ENCODE data around the gene KNDC1.
"Not testable (repeated sequence)": the region's sequence is repeated elsewhere in the genome, so short reads cannot be mapped to it uniquely, and the experiment has no call there.

Gene KNDC1

DNA sequence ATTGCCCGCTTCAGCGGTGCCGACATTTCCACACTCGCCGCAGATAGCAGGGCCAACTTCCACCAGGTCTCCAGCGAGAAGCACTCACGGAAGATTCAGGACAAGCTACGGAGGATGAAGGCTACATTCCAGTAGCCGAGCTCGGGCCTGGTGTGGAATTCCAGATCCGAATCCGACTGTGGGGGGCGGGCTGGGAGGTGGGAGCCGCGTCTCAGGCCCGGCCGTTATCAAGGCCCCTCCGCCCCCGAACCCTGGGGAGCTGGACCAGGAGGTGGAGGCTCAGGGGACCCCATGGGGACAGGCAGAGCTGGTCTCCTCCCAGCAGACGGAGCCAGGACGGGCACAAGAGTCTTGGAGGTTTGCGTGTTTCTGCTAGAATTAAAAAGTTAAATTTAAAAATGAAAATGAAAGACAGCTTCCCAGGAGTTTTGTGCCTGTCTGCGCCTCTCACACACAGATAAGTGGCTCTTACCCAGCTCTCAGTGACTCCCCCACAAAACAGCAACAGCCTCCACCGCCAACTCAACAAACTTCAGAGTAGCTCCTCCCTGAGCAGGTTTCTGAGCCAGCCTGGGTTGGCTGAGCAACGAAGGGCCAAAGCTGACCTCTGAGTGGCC lies 64.8 kb downstream of the KNDC1 start:
- no peak for DNase-seq (ENCODE audit: low spot score)

DNA sequence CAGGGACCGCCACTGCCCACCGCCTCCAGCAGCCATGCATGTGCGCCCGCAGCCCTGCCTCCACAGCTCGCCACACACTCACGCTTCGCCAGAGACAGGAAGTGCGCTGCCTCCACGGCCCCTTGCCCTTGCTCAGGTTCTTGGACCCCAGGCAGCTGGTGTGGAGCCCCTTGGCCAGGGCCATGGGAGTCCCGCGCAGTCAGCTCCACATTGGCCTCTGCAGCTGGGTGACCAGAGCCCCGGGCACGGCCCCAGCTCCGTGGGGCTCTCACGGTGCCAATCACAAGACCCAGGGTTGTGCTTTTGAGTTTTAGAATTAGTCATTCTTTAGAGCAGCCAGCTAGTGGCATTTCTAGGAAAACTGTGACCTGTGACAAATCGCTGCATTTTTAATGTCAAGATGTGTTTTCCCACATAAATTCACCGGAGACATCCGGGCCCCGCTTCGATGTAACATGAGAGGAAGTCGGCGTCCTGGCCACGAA lies 65.7 kb downstream of the KNDC1 start:
- no peak for DNase-seq (ENCODE audit: low spot score)

GRCh38 chr10:133226251-133226808 lies 66.3 kb downstream of the KNDC1 start:
- no peak for DNase-seq (ENCODE audit: low spot score)

- DNase-seq (ENCODE audit: low spot score) = no peak
Measured at GRCh38 chr10:133227256-133227655, 67.2 kb downstream of the KNDC1 start.

GRCh38 chr10:133229265-133230043 lies 69.4 kb downstream of the KNDC1 start:
- DNase-seq (ENCODE audit: low spot score) = no peak

DNA sequence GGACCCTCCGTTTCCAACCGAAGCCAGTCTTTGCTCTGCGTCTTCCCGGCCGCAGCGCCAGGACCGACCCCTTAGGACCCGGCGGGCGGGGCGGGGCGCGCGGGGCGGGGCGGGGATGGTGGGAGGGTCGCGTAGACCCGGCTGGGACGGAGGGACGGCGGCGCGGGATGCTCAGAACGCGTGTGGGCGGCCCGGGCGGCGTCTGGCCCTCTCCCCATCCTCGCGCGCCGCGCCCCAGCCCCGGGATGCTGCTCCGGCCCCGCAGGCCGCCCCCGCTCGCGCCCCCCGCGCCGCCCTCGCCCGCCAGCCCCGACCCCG lies 70.0 kb downstream of the KNDC1 start, which contains the start of gene UTF1:
TSS of gene UTF1 (plus strand) at position 174 of the 318 bp plus-strand sequence. CDS start at position 246, 72 bp downstream.
- DNase-seq (ENCODE audit: low spot score) = no peak

DNA sequence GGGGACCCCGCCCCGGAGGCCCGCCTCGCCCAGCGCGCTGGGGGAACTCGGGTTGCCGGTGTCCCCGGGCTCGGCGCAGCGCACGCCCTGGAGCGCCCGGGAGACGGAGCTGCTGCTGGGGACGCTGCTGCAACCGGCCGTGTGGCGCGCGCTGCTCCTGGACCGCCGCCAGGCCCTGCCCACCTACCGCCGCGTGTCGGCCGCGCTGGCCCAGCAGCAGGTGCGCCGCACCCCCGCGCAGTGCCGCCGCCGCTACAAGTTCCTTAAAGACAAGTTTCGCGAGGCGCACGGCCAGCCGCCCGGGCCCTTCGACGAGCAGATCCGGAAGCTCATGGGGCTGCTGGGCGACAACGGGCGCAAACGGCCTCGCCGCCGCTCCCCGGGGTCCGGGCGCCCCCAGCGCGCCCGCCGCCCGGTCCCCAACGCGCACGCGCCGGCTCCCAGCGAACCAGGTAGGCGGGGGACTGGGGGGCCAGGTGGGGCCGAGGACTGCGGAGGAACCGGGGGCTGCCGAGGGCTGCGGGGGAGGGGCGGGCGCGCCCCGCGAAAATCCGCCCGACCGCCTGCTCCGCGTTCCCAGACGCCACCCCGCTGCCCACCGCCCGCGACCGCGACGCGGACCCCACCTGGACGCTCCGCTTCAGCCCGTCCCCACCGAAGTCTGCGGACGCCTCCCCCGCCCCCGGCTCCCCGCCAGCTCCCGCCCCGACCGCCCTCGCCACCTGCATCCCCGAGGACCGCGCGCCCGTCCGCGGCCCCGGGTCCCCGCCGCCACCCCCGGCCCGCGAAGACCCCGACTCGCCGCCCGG lies 70.6 kb downstream of the KNDC1 start:
- DNase-seq (ENCODE audit: low spot score) = no peak

GRCh38 chr10:133231244-133231945 lies 71.4 kb downstream of the KNDC1 start:
- DNase-seq (ENCODE audit: low spot score) = no peak

DNA sequence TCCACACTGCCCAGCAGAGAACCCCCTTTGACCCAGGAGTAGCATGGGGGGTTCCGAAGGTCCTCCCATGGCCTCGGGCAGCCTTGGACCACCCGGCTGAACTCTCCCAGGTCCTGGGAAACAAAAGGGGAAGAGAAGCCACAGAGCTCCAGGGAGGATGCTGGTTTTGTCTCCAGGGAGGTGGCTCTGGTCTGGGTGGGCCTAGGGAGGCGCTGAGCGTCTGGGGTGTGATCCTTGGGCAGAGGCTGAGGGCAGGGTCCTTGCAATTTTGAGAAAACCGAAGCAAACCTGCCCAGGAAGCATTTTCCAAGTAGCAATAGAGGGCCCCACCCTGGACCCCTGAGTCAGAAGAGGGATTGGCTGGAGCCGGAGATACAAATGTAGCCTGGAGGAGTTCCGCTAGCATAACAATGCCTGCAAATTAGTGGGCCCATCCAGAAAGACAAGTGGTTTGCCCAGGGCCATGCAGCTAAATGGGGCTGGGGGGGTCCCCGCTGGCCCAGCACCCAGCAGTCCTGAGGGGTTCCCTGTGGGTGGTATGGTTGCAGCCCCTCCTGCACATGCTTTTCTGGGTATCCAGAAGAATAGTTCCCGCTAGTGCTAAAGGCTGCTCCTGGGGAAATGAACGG lies 72.0 kb downstream of the KNDC1 start:
- DNase-seq (ENCODE audit: low spot score) = no peak

DNA sequence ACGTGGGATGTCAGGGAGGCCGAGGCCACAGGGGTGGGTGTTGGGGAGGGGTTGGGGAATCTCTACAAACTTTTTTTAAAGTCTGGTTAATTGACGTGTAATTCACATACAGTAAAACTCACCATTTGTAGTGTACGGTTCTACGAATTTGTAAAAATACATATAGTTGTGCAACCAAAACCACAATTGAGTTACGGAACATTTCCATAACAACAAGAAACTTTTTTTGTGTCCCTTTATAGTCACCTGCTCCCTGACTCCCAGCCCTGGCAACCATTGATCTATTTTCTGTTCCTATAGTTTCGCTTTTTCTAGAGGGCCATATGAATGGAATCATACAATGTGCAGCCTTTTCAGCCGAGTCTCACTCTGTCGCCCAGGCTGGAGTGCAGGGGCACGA lies 74.8 kb downstream of the KNDC1 start:
- not testable (repeated sequence) for DNase-seq (ENCODE audit: low spot score)

GRCh38 chr10:133235265-133235855 lies 75.3 kb downstream of the KNDC1 start:
- DNase-seq (ENCODE audit: low spot score) = no peak

GRCh38 chr10:133235932-133236331 lies 75.9 kb downstream of the KNDC1 start:
- DNase-seq (ENCODE audit: low spot score) = no peak

DNA sequence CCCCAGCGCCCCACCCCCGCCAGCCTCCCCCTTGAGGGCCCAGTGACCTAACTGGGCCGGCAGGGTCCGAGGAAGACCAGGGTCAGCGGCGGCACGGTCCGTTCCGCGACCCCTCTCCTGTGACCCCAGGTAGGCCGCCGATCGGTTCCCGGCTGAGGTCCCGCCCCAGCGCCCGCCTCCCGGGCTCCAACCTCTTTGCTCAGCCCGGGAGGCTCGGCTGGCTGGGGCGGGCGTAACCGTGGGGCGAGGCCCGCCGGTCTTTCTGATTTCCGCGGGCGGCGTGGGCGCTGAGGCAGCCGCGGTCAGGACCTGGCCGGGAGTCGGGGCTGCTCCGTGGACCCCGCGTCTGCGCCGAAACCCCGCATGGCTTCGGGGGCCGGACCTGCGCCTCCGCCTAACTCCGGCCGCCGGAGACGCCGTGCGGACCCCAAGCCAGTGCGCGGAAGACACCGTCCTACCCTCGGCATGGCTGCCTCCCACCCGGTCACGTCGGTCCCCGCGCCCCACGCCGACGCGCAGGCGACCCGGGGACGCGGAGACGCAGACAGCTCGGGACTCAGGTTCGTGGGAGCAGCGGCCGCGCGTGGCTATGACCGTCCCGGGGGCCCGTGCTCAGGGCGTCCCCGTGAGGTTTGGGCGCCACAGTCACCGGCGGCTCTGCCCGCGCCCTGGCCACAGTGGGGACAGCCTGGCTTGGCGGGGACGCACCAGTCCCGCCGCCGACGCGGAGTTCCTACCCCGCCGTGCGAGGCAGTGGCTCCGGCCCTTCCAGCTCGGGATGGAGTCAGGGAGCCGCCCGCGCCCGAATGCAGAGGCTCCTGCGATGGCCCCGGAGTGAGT lies 76.6 kb downstream of the KNDC1 start:
- DNase-seq (ENCODE audit: low spot score) = no peak

- no peak for DNase-seq (ENCODE audit: low spot score)
Measured at GRCh38 chr10:133237241-133237587, 77.2 kb downstream of the KNDC1 start.

GRCh38 chr10:133237588-133238465 lies 77.8 kb downstream of the KNDC1 start, which contains the start of gene VENTX:
TSS of gene VENTX (plus strand) at chr10:133237855. CDS start at chr10:133237915, 60 bp downstream.
- no peak for DNase-seq (ENCODE audit: low spot score)

GRCh38 chr10:133238466-133238804 lies 78.4 kb downstream of the KNDC1 start:
- no peak for DNase-seq (ENCODE audit: low spot score)

GRCh38 chr10:133239990-133240389 lies 80.0 kb downstream of the KNDC1 start:
- DNase-seq (ENCODE audit: low spot score) = no peak

DNA sequence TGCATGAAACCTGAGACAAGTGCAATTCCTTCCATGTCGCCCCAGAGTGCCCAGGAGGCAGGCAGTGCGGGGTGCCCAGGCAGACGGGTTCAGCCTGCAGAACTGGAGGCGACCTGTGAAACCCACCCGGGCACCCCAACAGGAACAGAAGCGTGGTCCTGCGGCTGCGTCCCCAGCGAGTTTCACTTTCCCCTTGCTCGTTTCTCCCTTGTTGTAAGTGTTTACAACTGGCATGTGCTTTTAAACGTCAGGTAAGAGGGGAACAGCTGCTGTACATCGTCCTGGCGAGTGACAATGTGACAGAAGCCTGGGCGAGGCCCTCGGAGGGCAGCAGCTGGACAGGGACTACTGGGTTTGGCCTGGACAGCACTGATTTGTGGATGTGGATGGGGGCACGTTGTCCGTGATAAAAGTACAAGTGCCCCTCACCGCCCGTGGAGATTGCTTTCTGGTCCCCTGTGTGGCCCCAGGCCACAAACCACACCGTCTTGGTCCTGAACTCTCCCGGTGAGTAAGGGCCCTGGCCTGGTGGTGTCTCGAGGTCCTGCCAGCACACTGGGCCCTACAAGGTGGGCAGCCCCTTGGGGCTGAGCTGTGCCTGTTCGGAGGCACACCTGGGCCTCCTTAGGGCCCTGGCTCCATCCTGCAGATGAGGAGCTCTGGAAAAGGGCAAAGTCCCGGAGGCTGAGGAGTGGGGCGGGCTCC lies 81.6 kb downstream of the KNDC1 start:
- no peak for DNase-seq (ENCODE audit: low spot score)

Measured in hematopoietic multipotent progenitor cell treated with erythropoietin and hydrocortisone succinate and interleukin-3 and kit ligand, for 17 days (in vitro differentiated cells).